Hypothalamus (tissue), 51 donors: ENCODE measurements around the gene LRP10.
"Not testable (repeated sequence)": the region's sequence is repeated elsewhere in the genome, so short reads cannot be mapped to it uniquely, and the experiment has no call there.

ENCODE experiments used
- DNase-seq, 51 donors: peaks; one replicate each; lab custom pipeline; 2025; lab: John Stamatoyannopoulos, UW

Gene LRP10

DNA sequence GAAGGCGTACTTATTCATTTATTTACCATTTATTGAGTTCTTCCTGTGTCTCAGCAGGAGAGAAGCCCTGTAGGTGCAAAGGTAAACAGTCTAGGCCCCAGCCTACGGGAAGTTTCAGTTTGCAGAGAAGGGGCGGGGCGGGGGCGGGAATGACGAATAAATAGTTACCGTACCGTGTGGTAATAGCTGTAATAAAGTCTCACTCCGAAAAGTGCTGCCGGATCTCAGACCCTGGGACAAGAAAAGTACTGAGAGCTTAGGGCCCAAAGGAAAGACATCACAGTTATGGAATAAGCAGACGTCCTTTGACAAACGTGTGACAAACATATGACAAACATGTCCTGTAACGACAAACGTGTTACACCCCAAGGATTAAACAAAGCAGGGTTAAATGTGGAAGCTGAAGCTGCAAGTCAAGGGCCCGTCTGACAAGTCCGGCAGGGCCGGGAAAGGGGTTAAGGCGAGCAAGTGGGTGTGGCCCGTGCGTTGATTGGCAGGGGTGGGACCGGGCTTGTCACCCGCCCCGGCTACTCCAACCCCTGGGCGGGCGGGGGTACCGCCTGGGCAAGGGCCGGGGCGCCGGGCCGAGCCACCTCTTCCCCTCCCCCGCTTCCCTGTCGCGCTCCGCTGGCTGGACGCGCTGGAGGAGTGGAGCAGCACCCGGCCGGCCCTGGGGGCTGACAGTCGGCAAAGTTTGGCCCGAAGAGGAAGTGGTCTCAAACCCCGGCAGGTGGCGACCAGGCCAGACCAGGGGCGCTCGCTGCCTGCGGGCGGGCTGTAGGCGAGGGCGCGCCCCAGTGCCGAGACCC, at the start of gene LRP10:
Gene LRP10 (plus strand): TSS at position 517 of the 809 bp plus-strand sequence. CDS start 564 bp downstream, outside the sequence.
- peak; percentile 33 to 95 (median 84) for DNase-seq

- DNase-seq, result no peak
Measured at GRCh38 chr14:22822016-22822570, 49.4 kb upstream of the LRP10 start.

DNA sequence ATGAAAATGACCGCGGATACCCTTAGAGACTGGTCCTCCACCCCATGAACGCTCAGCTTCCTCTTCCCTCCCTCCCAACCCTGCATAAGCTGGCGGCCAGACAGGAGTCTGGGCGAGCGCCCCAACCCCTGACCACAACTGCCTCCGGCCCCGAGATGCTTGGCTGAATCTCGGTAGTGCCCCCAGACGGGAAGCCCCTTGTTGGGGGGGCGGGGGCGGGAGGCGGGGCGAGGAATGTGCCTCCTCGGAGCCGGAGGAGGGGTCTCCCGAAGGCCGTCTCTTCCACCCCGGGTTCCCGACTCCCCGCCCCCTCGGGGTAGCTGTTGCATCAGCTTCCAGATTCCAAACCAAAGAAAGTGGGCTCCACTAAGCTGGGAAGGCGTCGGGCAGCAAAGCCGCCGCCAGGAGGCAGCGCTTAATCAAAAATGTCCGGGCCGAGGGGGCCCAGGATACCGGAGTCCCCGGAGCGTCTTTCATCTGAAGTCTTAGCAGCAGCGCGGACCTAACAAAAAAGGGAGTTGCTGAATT, 48.9 kb upstream of the LRP10 start:
- DNase-seq, result peak in 42 of 51 donors; percentile 15 to 77 (median 55)

DNA sequence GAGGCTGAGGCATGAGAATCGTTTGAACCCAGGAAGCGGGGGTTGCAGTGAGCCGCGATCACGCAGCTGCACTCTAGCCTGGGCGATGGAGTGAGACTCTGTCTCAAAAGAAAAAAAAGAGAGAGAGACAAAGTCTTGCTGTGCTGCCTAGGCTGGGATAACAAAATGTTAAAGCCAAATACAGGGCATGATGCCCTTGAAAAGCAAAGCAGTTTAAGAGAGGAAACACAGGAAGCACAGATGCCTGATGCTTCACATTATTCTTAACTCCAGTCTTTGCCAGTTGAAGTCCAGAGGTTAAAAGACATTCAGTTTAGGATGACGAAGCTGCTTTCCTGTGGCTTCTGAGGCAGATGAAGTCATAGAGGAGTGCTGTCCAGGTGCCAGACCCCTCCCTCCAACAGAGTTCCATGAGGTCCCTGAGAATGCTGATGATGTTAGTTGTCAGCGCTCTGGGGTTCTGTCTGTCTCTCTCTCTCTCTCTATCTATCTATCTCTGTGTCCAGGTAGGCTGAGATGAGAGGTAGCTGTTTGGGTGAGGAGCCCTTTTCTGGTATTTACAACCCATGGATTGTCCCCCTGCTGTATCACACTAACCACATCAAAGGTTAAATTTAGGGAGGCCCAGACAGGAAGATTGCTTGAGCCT, 46.7 kb upstream of the LRP10 start:
- DNase-seq, result no peak

DNA sequence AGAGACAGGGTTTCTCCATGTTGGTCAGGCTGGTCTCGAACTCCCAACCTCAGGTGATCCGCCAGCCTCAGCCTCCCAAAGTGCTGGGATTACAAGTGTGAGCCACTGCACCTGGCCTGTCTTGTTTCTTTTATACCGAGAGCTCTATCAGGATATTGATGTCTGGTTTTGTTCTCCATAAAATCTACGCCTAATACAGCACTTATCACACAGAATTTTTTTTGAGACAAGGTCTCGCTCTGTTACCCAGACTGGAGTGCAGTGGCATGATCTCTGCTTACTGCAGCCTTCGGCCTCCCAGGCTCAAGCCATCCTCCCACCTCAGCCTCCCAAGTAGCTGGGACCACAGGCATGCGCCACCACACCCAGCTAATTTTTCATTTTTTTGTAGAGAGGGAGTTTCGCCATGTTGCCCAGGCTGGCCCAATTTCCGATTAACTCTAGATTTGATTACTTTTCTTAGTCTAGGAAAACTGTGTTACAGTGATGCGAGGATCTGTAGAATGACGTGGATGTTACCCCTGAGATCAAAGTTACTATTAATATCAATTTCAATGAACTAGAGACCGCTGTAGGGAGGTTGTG, 42.4 kb upstream of the LRP10 start:
- DNase-seq, result not testable (repeated sequence)

GRCh38 chr14:22829661-22830442, 41.7 kb upstream of the LRP10 start, which contains the start of gene MRPL52:
Gene MRPL52 (plus strand): TSS chr14:22829887. CDS start chr14:22829913, 26 bp downstream.
- peak in 50 of 51 donors; percentile 43 to 93 (median 80) for DNase-seq

GRCh38 chr14:22830443-22831010, 41.0 kb upstream of the LRP10 start:
- no peak for DNase-seq

GRCh38 chr14:22835505-22835904, 36.0 kb upstream of the LRP10 start:
- DNase-seq, result no peak

DNA sequence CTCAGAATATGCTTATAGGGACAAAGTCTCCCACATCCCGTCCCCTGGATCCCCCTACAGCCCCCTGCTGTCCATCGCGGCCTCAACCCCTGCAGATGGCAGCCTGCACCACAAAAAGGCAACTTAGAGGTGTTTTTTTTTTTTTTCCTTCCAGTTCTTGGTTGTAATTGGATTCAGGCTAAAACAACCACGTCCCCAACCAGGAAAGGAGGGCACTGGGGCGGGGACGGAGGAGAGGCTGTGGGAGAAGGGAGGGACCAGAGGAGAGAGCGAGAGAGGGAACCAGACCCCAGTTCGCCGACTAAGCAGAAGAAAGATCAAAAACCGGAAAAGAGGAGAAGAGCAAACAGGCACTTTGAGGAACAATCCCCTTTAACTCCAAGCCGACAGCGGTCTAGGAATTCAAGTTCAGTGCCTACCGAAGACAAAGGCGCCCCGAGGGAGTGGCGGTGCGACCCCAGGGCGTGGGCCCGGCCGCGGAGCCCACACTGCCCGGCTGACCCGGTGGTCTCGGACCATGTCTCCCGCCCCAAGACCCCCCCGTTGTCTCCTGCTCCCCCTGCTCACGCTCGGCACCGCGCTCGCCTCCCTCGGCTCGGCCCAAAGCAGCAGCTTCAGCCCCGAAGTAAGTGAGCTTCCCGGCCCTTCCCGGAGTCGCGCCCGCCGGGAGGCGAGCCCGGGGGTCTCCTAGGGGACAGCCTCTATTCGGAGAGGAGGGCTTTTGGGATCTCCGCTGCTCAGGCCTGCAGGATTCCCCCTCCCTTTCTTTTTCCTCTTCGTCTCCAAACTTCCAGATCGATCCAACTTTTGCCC, 35.0 kb upstream of the LRP10 start, which contains the start of gene MMP14:
Gene MMP14 (plus strand): TSS at position 285 of the 813 bp plus-strand sequence. CDS start 233 bp downstream, at position 518.
- peak in 8 of 51 donors; percentile 12 to 54 (median 24) for DNase-seq

- DNase-seq, result peak in 20 of 51 donors; percentile 13 to 57 (median 32)
Measured at GRCh38 chr14:22837114-22837749, 34.3 kb upstream of the LRP10 start.

DNA sequence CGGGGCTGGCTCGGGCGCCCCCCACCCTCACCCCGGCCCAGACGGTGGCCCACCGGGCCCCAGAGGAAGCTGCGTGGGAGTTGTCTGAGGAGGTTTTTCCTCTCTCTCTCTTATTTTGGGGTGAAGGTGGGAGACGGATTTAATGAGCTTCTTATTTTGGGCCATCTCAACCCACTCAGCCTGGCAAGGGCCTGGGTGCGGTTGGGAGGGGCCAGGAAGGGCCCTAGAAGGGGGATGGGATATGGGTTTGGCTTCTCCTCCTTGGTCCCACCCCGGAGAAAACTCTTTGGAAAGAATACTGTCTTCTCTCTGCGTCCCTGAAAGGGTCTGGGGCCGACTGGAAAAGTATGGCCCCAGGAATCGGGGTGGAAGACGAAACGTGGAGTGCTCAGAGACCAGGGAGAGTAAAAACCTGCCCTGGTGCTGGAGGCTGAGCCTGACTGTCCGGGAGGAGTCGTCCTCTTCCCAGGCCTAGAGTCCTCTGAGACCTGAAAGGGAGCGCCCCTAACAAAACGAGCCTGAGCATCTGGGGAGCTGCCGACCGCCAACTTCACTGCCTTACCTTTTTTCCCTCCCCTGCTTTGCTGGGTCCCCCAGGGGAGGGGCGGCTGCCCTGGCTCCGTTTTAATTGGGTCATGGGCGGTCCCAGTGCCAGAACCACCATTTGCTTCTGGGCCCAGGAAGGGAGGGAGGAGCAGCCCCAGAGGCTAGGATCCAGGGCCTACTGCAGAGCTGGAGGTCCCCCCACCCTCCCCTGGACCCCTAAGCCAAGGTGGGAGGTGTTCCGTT, 33.6 kb upstream of the LRP10 start:
- peak in 6 of 51 donors; percentile 13 to 37 (median 27) for DNase-seq

DNA sequence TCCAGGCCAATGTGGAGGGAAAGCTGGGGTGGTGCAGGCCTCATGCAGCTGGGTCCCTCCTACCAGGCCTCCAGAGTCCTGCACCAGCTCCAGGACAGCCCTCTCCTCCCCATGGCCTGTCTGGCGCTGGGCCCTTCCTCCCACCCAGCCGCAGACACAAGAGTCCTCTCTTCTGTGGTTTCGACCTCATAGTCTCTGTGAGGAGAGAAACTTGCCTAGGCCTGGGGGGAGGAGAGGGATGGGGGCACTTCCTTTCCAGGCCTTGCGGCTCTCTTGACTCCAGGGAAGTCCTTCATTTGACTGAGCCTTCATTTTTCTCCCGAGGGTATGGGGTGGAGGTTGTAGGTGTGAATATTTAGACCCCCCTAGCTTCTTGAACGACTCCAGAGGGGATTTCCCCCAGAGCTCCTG, 32.9 kb upstream of the LRP10 start:
- peak in 3 of 51 donors; percentile 14 to 19 (median 18) for DNase-seq

- DNase-seq, result no peak
Measured at GRCh38 chr14:22839159-22839779, 32.3 kb upstream of the LRP10 start.

GRCh38 chr14:22841311-22841710, 30.2 kb upstream of the LRP10 start:
- no peak for DNase-seq

GRCh38 chr14:22841769-22842168, 29.8 kb upstream of the LRP10 start:
- no peak for DNase-seq

GRCh38 chr14:22842211-22843122, 29.1 kb upstream of the LRP10 start:
- DNase-seq, result no peak
